Stimulated activated CD4-positive, alpha-beta T cell treated with anti-CD3 and anti-CD28 coated beads, TNF-alpha, amount 100 ng/mL, for 4 hours (primary cell): ENCODE data around the gene TRAPPC3L.

ENCODE experiments used
- DNase-seq, 3 experiments: peaks; one replicate each; pipeline ENCODE4 v3.0.0-alpha.2; 2020; ENCODE audit warnings: low read depth in 3 of 3

TRAPPC3L gene

DNA sequence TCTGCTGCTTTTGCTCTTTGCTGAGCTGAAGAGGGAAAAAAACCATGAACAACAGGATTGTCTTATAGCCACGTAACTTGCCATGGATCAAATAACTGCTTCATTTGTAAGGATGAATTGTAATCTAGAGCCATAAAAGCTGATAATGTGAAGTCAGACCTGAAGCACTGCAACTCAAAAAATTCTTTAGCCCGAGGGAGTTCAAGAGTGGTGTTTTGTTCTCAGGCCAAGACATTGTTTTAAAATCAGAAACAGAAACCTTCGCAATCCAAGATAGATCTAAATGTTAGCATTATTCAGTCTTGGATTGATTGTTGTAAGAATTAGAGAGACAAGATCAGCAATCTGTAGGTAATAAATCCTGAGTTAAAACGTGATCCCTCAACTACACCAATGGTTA is at the start of gene TRAPPC3L:
Gene TRAPPC3L, minus strand, starts transcription at position 34 of the 400 bp plus-strand sequence. CDS start 170 bp downstream, outside the sequence.
- DNase-seq = no peak

DNA sequence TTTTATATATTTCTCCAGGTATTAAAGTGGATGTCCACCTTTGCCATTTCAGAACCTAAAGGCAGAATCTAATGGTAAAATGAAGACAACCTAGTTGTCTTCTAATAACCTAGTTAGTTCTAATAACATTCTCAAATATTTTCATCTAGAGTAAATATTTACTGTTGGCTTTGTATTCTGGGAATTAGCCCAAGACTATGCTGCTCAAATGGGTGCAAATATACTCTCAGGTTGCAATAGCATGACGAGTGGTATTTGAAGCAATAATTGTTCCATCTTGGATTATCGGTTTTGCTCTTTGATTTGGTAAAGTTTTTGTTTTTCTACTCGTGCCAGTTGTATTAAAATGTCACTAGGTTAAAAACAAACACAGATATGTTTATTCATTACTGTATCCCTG is 49.8 kb upstream of the TRAPPC3L start:
- no peak for DNase-seq

GRCh38 chr6:116586738-116587137 is 41.3 kb upstream of the TRAPPC3L start:
- no peak for DNase-seq

DNA sequence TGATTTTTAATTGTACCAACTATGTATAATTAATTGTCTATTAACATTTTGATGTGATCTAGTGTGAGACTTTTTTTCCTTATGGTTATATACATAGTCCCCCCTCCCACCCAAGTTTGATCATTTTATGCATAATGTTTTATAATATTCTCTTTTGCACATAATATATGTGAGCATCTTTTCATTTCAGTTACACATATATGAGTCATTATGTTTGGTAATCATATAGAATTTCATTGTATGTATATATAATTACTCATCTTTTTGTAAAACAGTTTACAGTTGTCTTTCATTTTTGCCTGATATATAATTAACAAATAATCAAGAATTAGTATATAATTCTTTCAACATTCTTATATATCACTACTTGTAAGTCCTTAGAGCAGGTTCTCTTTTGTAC is 40.8 kb upstream of the TRAPPC3L start:
- DNase-seq = no peak

DNA sequence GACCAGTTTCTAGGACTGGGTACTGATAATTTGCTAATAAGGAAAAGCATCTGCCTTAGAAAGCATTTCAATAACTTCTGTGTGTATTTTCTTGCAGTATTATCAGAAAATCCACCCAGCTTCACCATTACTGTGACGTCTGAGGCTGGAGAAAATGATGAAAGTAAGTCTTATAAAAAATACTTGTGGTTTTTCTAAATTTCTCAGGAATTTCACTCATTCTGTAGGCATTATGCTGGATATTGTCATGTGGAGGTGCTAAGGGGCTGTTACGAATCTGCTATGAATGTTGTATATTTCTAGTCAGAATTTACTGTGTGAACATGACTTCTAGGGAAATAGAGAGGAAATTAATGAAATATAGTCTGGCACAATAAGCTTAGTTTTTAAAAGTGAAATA is 34.7 kb upstream of the TRAPPC3L start:
- no peak for DNase-seq

DNA sequence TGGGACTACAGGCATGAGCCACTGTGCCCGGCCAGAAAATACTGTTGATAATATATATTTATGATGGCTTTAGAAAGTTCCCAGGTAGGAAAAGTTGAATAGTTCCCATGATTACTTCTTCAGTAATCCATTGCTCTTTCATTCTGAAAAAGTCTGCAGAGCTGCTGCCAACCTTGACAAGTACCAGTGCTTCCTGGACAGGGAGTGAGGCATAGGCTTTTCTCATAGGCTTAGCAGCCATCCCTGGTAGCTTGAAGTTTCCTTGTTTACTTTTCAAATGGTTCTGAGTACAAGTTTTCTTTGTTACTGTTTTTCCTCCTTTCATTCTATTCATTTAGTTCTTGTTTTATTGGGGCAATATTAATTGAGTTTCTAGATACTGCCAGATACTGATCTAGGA is 33.7 kb upstream of the TRAPPC3L start:
- no peak for DNase-seq

- no peak for DNase-seq
These were observed 32.9 kb upstream of the TRAPPC3L start for GRCh38 chr6:116578335-116578734.

- DNase-seq = no peak
These were observed 32.0 kb upstream of the TRAPPC3L start for GRCh38 chr6:116577486-116577885.

GRCh38 chr6:116575227-116575626 is 29.7 kb upstream of the TRAPPC3L start:
- no peak for DNase-seq

DNA sequence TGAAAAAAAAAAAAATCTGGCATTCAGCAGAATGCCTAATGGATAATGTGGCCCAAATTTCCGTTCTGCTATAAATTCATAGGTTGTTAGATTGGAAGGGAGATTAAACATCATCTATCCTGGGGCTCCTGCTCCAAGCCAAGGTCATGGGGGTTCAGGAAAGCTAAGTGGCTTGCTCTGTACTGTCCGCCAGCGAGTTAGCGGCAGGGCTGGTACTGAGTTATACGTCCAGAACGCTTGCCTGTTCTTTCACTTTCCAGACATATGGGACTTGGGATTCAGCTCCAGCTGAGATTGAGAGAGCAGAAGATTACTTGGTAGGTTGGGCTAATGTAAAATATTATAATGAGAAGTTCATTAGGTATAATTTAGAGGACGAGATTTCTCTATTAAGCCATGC is 26.7 kb upstream of the TRAPPC3L start:
- DNase-seq = no peak

- no peak for DNase-seq
These were observed 26.2 kb upstream of the TRAPPC3L start for GRCh38 chr6:116571683-116572000.

DNA sequence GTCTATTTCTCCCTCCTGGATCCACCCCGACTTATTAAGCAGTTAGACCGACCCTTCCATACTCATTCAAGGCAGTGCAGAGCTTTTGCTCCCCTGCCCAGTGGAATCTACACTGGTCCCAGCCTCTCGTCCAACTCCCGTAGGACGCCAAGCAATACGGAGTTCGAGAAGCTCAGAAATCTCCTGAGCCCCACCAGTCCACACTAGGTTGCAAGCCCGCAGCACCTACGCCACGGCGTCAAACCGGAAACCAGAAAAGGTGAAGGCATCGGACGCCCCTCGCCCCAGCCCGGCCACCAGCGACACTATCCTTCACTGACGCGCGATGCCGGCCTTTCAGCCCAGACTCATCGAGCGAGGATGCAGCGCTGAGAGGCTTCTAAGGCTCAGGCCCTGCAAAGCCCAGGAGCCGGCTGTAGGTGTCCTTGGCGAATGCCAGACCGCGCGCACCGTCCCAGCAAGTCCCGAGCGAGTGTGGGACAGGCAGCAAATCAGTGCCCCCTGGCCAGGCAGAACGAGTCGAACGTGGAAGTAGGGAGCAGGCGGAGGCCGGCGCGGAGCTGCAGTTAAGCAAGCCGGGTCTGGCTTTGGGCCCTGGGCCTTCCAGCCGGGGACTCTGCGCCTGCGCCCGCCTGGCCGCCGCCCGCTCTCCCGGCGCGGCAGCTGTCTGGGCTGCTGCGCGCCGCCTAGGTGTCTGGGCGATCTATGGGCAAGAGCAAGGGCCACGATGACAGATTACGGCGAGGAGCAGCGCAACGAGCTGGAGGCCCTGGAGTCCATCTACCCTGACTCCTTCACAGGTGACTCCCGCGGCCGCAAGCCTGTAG is 25.6 kb upstream of the TRAPPC3L start, which contains the start of gene RWDD1:
Gene RWDD1, plus strand, starts transcription at position 649 of the 827 bp plus-strand sequence. Its CDS starts 79 bp downstream, at position 728.
- peak; percentile 88 to 98 (median 97) for DNase-seq

DNA sequence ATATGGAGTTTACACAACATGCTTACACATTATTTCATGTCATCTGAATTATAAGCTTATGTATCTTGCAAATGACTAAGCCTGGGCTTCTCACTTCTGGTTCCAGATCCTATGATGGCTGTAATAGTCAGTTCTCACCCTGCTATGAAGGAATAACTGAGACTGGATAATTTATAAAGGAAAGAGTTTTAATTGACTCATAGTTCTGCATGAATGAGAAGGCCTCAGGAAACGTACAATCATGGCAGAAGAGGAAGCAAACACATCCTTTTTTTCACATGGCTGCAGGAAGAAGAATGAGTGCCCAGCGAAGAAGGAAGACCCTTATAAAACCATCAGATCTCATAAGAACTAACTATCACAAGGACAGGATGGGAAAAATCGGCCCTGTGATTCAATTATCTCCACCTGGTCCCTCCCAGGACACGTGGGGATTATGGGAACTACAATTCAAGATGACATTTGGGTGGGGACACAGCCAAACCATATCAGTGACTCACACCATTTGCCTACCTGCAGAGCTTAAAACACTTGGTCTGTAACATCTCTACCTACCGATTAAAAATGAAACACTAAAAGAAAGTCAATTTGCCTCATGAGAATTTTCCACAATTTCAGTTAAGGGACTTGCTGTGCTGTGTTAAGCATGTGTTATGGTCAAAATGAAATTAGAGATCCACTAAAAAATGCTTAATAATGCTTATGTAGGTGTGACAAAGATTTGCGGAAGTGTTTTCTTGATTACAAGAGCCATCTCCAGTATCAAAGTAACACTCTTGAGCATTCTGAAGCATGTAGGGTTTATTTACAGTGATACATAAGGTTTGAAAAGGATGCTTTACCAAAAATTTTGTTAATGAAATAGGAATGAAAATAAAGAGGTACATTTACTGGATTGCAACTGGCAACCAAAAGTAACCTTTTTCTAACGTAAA is 23.6 kb upstream of the TRAPPC3L start:
- no peak for DNase-seq

GRCh38 chr6:116568111-116568510 is 22.6 kb upstream of the TRAPPC3L start:
- DNase-seq = no peak

- peak in 1 of 3 experiments; percentile 11 for DNase-seq
These were observed 19.7 kb upstream of the TRAPPC3L start for GRCh38 chr6:116564921-116565872.

DNA sequence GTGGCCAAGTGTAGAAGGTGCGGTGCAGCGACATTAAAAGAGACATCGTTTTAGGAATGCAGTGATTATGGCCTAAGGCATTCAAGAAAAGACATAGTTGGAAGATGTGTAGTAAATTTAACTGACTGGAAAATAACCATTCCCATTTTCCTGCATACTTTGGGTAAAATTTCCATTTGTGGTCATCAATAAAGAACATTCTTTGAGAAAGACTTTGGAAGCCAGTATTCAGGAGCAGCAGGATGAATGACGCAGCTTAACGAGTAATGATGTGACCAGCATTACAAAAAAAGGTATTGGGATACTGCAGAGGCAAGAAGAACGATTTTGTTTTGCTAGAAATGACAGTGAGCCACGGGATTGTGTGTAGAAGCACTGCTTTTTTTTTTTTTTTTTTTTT is 18.8 kb upstream of the TRAPPC3L start:
- DNase-seq = no peak

- no peak for DNase-seq
These were observed 18.3 kb upstream of the TRAPPC3L start for GRCh38 chr6:116563830-116564229.

DNA sequence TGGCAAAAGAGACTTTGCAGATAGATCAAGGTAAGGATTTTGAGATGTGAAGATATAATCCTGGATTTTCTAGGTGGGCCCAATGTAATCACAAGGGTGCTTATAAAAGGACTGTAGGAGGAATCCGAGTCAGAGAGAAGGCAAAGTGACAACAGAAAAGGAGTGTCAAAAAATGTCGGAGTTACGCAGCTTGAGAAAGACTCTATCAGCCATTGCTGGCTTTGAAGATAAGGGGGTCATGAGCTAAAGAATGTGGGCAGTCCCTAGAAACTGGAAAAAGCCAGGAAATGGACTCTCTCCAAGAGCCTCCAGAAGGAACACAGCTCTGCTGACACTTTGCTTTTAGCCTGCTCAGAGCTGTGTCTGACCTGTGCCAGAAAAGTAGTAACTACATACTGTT is 17.1 kb upstream of the TRAPPC3L start:
- no peak for DNase-seq

DNA sequence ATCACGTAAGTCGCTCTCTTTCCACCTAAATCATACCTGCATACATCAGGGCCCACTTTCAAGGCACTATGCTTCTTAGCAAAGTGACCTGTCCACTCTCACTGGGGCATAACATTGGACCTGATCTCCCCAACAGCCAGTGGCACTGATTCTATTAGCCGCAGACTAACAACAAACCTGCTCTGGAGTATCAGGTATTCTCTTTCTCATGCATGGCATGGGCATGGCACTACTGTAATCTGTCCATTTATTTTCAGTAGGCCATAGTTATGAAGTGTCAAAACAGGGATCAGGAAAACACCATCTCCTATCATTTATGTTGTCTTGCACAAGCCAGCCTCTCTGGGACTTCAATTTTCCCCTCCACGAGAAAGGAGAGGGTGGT is 16.5 kb upstream of the TRAPPC3L start:
- no peak for DNase-seq

GRCh38 chr6:116561377-116562018 is 16.0 kb upstream of the TRAPPC3L start:
- peak; percentile 25 to 35 (median 30) for DNase-seq

- no peak for DNase-seq
These were observed 14.6 kb upstream of the TRAPPC3L start for GRCh38 chr6:116560130-116560529.
